Vagina (tissue), 2 donors: ENCODE measurements around the gene LST1.

Experiments
- CTCF ChIP-seq, 3 experiments: fragments of 450-650 bp in 2 of 3; fragments of 200-600 bp in 1 of 3; sonication (generic) in 1 of 3; IDR thresholded peaks; one replicate each; pipeline ENCODE4 v1.5.1; 2017 to 2019; ENCODE audit warnings: antibody characterized with exemption in 3 of 3, mild to moderate bottlenecking in 2 of 3, moderate library complexity in 2 of 3
- POLR2A ChIP-seq, 2 donors: fragments of 450-650 bp; IDR thresholded peaks; one replicate each; pipeline ENCODE4 v1.6.1; 2017; ENCODE audit warnings: antibody characterized with exemption in 2 of 2, mild to moderate bottlenecking in 2 of 2, moderate library complexity in 2 of 2
- POLR2AphosphoS5 ChIP-seq, 2 donors: sonication (generic); formaldehyde crosslinking; IDR thresholded peaks; one replicate each; pipeline ENCODE4 v1.9.0; 2017; ENCODE audit warnings: antibody characterized with exemption in 2 of 2, mild to moderate bottlenecking in 2 of 2, low read depth in 1 of 2; ENCODE audit not compliant: insufficient read depth in 1 of 2

- no peak for TF ChIP-seq CTCF (IDR thresholded peaks at IDR 0.05)
- TF ChIP-seq POLR2AphosphoS5 (IDR thresholded peaks at IDR 0.05; ENCODE audit: insufficient read depth in 1 of 2, low read depth in 1 of 2) = no peak
- no peak for TF ChIP-seq POLR2A (IDR thresholded peaks at IDR 0.05)
These were observed 40.9 kb downstream of the LST1 start for GRCh38 chr6:31626952-31627351.
